ENCODE measurements around the gene FBLN2.

The FBLN2 gene

GRCh38 chr3:13533885-13534301, 15.0 kb upstream of the FBLN2 start:
- no peak for DNase-seq

DNA sequence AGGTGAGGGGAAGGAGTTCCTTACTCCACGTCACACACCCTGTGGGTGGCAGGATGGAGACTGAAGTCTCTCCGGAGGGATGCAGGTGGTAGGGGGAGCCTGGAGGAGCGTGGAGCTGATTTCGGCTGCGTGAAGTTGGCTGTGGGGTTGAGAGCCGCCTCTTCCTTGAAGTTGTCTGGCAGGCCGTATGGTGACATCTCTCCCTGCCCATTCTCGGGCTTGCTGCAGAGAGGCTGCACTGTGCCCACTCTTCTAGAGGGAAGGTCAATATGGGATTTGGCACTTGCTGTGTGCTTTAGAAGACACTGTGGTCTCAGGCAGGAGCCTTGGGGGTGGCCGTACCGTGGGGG, 13.4 kb upstream of the FBLN2 start:
- no peak for DNase-seq

- DNase-seq: no peak
These were observed 13.0 kb upstream of the FBLN2 start for GRCh38 chr3:13535905-13536304.

- DNase-seq: no peak
These were observed 12.5 kb upstream of the FBLN2 start for GRCh38 chr3:13536432-13536831.

DNA sequence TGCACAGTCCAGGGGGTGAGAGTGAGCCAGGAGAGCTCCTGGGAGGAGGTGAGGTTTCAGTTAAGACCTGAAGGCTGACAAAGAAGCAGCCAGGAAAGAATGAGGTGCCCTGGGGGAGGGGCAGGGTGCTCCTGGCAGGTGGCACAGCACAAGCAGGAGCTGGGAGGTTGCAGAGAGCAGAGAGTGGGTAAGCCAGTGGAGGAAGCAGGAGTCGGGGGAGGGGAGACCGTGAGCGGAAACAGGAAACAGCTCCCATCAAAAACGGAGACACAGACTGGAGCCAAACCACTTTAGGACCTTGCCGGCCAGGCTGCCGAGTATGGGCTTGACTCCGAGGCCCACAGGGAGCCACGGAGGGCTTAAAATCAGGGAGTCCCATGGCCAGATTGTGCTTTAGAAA, 12.1 kb upstream of the FBLN2 start:
- DNase-seq: no peak

GRCh38 chr3:13537244-13537908, 11.5 kb upstream of the FBLN2 start:
- DNase-seq: no peak

- no peak for DNase-seq
These were observed 11.0 kb upstream of the FBLN2 start for GRCh38 chr3:13537909-13538296.

DNA sequence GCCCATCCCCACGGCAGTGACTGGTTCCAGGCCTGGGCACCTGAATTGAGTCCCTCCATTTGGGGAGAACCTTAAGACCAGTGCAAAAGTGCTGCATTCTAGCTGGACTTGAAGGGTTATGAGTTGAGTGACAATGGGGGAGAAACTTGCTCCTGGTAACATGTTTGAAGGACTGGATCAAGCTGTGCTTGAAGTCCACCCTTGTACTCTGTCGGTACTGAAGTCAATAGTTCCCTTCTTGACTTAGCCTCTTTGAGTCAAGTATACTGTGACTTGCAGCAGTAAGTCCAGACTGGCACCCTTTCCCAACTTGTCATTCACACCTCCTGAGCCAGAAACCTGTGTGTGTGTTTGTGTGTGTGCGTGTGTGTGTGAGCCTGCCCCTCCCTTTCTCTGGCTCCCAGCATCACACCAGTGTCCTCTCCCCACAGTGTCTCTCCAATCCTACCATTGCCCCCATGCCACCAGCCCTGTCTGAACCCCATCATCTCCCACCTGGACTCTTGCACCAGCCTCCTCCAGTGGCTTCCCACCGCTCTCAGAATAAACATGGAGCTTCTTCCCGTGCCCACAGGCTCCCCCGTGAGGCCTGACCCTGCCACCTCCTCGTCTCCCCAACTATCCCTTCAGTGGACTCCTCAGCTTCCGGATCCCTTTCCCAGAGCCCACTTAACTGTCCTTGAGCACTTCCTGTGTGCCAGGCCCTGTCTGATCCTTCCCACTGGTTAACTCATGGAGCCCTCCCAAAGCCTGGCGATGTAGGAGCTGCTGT, 10.2 kb upstream of the FBLN2 start:
- DNase-seq: no peak

DNA sequence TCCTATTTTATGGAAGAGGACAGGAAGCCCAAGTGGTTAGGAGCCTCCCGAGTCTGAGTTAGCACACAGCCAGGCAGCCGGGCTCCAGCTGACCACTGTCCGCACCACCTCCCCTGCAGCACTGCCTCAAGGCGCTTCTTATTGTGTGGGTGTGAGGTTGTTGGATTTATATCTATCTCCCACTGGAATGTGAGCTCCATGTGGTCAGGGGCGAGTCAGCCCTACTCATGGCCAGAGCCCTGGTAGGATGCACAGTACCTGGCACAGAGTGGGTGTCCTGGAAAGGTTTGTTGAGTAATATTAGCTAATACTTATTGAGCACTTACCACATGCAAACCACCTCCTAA, 9.7 kb upstream of the FBLN2 start:
- no peak for DNase-seq

DNA sequence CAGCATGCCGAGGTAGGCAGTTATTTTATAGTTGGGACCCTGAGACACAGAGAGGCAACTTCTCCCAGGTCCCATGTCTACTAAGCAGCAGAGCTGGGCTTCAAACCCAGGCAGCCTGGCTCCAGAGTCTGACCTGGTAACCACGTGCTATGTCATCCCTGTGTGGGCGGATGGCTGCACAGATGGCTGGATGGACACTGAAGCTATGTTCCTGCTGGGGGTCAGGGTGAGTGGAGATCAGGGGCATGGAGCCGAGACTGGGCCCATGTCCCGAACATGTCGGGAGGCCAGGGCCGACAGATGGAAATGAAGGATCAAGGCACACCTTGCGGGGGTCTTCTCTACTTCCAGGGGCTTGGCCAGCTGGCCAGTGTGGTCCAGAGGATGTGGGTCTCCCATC, 9.3 kb upstream of the FBLN2 start:
- no peak for DNase-seq

GRCh38 chr3:13540297-13540995, 8.5 kb upstream of the FBLN2 start:
- no peak for DNase-seq

DNA sequence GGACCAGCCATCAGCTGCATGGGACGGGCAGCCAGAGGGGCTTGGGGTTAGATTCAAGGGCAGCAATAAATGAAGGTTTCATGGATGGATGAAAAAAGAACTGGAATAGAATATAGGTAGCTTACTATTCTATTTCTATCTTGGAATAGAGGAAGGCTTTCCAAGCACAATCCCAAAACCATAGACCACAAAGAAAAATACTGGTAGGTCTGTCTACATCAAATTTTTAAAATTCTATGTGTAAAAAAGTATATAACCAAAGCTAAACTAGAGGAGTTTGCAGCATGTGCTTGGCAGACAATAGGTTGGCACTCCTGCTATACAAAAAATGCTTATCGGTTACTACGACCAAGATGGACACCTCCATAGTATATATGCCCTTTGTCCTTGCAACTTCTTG, 7.2 kb upstream of the FBLN2 start:
- no peak for DNase-seq

DNA sequence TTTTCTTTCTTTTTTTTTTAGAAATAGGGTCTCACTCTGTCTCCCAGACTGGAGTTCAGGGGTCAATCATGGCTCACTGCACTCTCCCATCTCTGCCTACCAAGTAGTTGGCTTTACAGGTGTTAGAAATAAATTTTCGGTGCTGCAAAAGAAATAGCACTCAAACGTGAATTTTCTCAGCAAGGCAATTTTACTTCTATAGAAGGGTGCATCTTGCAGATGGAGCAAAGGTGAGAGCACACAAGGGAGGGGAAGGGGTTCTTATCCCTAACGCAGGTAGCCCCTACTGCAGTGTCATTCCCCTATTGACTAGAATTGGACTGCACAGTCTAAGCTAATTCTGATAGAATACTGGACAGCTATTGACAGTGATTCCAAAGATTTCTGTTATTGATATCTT, 6.8 kb upstream of the FBLN2 start:
- DNase-seq: no peak

DNA sequence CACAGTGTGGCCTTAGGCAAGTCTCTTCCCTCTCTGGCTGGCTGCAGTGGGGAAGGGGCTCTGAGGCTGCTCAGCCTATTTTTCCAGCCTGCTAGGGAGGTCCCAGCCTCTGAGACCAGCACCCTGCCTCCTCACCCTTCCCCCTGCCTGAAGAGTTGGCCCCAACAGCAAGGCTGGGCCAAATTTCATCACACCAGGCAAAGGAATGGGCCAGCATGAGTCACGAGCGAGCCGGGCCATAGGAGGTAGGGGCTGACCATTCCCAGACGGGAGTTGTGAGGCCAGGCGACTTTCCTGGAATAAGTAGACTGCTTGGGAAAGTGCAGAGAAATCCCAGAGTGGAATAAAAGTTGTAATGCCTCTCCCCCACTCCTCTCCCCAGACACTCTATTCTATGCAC, 5.7 kb upstream of the FBLN2 start:
- DNase-seq: no peak

DNA sequence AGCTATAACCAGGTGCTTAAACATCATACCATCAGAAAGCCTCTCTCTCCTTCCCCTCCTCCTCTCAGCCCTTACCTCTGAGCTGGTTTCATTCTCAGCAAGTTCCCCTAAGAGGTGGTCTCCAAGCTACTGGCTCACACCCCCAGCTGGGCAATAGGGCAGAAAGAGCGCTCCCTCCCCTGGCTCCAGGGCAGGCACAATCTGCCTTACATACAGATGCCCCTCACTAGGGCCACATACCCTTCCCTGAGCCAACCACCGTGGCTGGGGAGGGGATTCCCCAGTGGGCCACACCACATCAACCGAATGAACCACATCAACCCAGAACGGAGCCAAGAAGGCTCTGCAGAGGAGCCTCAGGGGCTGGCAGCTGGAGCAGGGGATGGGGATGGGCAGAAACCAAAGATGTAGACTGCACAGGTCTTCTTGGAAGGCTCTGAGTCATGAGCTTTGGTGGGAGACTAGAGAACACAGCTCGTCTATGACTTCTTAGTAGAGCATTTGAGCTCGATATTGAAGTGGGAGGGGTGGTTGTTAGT, 4.6 kb upstream of the FBLN2 start:
- DNase-seq: peak; percentile 75

GRCh38 chr3:13544951-13545651, 3.8 kb upstream of the FBLN2 start:
- DNase-seq: no peak

GRCh38 chr3:13545952-13546454, 2.9 kb upstream of the FBLN2 start:
- DNase-seq: no peak

DNA sequence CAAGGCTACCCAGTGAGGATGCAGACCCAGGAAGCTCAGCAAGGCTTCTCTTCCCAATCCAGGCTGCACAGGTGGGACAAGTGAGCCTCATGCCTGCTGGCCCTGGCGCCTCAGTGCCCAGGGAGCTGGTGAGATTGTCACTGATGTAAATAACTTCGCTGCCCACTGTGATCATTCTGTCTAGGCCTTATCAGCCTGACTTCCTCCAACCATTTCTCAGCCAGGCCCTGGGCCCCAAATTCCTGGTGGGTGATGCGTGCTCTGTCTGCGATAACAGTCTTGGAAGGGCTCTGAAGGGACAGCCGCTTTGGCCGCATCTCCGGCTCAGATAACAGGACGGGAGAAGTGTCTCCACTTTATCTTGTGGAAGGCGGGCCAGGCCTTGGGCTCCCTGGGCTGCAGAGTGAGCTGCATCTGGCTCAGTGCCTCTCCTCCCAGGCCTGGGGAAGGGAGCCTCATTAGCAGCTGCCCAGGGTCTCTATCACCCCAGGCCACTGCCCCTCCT, 2.2 kb upstream of the FBLN2 start:
- no peak for DNase-seq

DNA sequence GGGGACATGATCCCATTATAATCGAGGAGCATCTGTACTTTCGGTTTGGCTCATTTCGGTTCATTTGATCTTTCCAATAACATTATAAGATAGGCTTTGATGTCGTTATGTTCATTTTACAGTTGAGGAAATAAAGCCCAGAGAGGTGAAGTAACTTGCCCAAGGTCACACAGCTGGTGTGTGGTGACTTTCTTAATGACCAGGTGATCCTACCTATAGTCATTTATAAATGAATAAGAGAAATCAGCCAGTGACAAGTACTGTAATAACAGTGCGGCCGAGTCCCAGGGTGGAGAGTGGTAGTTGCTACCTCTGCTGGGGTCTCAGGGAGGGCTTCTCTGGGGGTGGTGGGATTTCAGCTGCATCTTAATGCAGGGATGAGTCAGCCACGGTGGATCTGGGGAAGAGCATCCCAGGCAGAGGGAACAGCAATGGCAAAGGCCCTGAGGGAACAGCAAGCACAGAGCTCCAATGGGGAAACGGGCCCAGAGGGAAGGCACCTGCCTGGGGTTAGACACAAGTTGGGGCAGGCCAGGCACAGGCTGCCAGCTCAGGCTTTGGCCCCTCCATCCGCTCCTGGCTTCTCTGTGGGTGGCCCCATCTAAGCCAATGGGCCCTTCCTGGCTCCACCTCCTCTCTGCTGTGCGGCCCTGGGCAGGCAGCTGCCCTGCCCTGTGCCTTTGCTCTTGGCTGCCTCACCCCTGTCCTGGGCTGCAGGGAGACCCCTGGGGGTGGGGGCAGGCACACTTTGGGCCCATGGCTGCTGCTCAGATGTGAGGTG, 1.1 kb upstream of the FBLN2 start:
- DNase-seq: no peak

GRCh38 chr3:13549623-13550422, 898 bp downstream of the FBLN2 start:
- peak; percentile 42 for DNase-seq

DNA sequence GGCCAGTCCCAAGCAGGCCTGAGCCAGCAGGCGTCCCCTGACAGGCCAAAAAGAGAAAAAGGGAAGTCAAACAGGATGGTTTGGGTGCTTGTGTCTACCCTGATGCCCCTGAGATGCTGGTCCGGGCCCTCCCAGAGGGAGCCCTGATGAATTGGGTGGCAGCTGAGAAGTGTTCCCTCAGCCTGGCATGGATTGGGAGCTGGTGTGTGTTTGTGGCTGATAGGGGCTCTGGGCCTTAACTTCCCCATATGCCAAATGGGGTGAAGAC, 1.4 kb downstream of the FBLN2 start:
- no peak for DNase-seq

Data from stimulated activated CD8-positive, alpha-beta memory T cell treated with anti-CD3 and anti-CD28 coated beads, Interleukin-4, amount 100 ng/mL, for 48 hours (primary cell).